KMS-11 (cell line): Measurements from ENCODE around the gene SELENOO.
A peak's percentile ranks its signal among the peaks of the same experiment; 100 is the strongest.

Experiments
- H2AFZ ChIP-seq: fragments of 200-600 bp; sonication (generic); 2 replicates; pipeline ENCODE4 v1.6.1; 2016; ENCODE audit warnings: antibody characterized with exemption, mixed run types, low read depth
- H3K27ac ChIP-seq: fragments of 200-600 bp; sonication (generic); 2 replicates; pipeline ENCODE4 v1.6.1; 2016; ENCODE audit warnings: mild to moderate bottlenecking, mixed run types
- H3K27me3 ChIP-seq: fragments of 200-600 bp; sonication (generic); 2 replicates; pipeline ENCODE4 v1.6.1; 2017; ENCODE audit warnings: mild to moderate bottlenecking, low read depth, mixed run types, moderate library complexity; ENCODE audit not compliant: insufficient read depth
- H3K36me3 ChIP-seq: fragments of 200-600 bp; sonication (generic); 2 replicates; pipeline ENCODE4 v1.6.1; 2017; ENCODE audit warnings: mild to moderate bottlenecking, mixed run types; ENCODE audit not compliant: insufficient read depth
- H3K4me1 ChIP-seq: fragments of 200-600 bp; sonication (generic); 2 replicates; pipeline ENCODE4 v1.6.1; 2016; ENCODE audit warnings: mild to moderate bottlenecking, low read depth, mixed run types; ENCODE audit not compliant: poor library complexity, severe bottlenecking
- H3K4me2 ChIP-seq: fragments of 200-600 bp; sonication (generic); 2 replicates; pipeline ENCODE4 v1.7.0; 2016; ENCODE audit warnings: mild to moderate bottlenecking, mixed run types
- H3K4me3 ChIP-seq: fragments of 200-600 bp; sonication (generic); IDR thresholded peaks from 2 replicates; pipeline ENCODE4 v1.6.1; 2017; ENCODE audit warnings: low read depth, low read length, mixed read lengths; ENCODE audit not compliant: insufficient read depth
- H3K79me2 ChIP-seq: fragments of 200-600 bp; sonication (generic); 2 replicates; pipeline ENCODE4 v1.6.1; 2016; ENCODE audit warnings: low read depth, mixed run types; ENCODE audit not compliant: insufficient read depth
- H3K9ac ChIP-seq: fragments of 200-600 bp; sonication (generic); 2 replicates; pipeline ENCODE4 v1.6.1; 2016; ENCODE audit warnings: mild to moderate bottlenecking, mixed run types
- H4K20me1 ChIP-seq: fragments of 200-600 bp; sonication (generic); 2 replicates; pipeline ENCODE4 v1.6.1; 2016; ENCODE audit warnings: mild to moderate bottlenecking, mixed run types; ENCODE audit not compliant: insufficient read depth
- TF ChIP-seq, protein P1 (sequence below): fragments of 200-600 bp; sonication (generic); conservative IDR thresholded peaks from 2 replicates; pipeline ENCODE4 v1.6.1; 2017; ENCODE audit warnings: low read depth, mild to moderate bottlenecking, antibody characterized with exemption, low read length, moderate library complexity, mixed read lengths

The SELENOO gene

DNA sequence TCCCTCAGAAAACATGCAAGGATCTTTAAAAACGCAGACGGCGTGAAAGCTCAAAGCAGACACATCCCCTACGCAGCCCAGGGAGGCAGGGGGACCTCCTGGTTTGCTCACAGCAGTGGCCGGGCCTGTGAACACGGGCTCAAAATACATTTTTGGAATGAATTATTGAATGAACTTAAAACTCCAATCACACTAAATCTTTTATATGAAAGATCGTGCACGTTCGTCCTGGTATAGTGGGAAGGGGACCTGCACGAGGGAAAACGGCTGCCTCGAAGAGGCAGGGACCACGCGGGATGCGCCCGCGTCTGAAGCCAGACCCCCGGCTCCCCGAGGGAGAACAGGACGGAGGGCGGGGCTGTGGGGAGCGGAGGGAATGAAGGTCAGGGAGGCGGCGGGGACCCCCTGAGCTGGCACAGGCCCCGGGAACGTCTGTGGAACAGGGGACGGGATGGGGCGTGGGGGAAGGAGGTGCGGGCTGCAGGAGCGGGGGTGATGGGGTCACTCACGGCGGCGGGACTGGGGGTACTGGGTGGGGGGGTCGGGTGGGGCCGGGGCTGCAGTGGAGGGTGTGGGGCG lies 31.5 kb upstream of the SELENOO start:
- Histone ChIP-seq H3K4me3 (no peak overlapping the region), H4K20me1 (no peaks in the 10 kb centered on the region), H3K4me1 (no peaks in the 10 kb centered on the region), H3K9ac (peak overlapping the region; percentile 55; the same call in 1 of the 2 replicates), H3K27ac (no peak overlapping the region), H3K4me2 (no peak overlapping the region; the same call in 1 of the 2 replicates), H3K36me3 (no peaks in the 10 kb centered on the region), H2AFZ (no peak overlapping the region), H3K79me2 (no peaks in the 10 kb centered on the region), H3K27me3 (no peaks in the 10 kb centered on the region)
- TF ChIP-seq, protein P1, sequence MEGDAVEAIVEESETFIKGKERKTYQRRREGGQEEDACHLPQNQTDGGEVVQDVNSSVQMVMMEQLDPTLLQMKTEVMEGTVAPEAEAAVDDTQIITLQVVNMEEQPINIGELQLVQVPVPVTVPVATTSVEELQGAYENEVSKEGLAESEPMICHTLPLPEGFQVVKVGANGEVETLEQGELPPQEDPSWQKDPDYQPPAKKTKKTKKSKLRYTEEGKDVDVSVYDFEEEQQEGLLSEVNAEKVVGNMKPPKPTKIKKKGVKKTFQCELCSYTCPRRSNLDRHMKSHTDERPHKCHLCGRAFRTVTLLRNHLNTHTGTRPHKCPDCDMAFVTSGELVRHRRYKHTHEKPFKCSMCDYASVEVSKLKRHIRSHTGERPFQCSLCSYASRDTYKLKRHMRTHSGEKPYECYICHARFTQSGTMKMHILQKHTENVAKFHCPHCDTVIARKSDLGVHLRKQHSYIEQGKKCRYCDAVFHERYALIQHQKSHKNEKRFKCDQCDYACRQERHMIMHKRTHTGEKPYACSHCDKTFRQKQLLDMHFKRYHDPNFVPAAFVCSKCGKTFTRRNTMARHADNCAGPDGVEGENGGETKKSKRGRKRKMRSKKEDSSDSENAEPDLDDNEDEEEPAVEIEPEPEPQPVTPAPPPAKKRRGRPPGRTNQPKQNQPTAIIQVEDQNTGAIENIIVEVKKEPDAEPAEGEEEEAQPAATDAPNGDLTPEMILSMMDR = no peak

DNA sequence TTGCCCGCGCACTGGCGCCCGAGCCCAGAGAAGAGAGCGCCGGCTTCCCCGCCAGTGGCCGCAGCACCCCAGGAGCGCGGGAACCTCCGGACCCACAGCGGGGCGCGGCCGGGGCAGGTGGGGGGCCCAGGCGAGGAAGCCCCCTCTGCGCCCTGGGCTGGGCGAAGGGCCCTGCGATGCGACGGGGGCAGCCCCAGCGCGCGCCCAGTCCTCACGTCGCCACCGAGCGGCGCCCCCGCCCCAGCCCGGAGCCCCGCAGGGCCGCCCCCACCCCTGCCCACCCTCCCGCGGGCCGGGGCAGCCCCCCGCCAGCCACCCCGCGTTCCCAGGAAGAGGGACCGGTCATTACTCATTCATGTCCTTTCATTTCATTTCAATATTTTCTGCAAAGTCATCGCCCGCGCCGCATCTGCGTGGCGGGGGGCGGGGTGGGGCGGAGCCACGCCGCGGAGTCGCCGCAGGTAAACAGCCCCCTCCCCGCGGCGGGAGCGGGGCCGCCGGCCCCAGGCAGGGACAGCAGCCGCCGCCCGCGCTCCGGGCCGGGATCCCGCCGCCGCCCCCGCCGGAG lies 31.0 kb upstream of the SELENOO start:
- Histone ChIP-seq H3K36me3 (no peaks in the 10 kb centered on the region), H3K9ac (peak overlapping the region; percentile 55; the same call in 1 of the 2 replicates), H3K27ac (no peak overlapping the region), H3K4me1 (no peaks in the 10 kb centered on the region), H3K79me2 (no peaks in the 10 kb centered on the region), H2AFZ (no peak overlapping the region), H4K20me1 (no peaks in the 10 kb centered on the region), H3K27me3 (no peaks in the 10 kb centered on the region), H3K4me3 (no peak overlapping the region), H3K4me2 (no peak overlapping the region)
- TF ChIP-seq, protein P1 = no peak

DNA sequence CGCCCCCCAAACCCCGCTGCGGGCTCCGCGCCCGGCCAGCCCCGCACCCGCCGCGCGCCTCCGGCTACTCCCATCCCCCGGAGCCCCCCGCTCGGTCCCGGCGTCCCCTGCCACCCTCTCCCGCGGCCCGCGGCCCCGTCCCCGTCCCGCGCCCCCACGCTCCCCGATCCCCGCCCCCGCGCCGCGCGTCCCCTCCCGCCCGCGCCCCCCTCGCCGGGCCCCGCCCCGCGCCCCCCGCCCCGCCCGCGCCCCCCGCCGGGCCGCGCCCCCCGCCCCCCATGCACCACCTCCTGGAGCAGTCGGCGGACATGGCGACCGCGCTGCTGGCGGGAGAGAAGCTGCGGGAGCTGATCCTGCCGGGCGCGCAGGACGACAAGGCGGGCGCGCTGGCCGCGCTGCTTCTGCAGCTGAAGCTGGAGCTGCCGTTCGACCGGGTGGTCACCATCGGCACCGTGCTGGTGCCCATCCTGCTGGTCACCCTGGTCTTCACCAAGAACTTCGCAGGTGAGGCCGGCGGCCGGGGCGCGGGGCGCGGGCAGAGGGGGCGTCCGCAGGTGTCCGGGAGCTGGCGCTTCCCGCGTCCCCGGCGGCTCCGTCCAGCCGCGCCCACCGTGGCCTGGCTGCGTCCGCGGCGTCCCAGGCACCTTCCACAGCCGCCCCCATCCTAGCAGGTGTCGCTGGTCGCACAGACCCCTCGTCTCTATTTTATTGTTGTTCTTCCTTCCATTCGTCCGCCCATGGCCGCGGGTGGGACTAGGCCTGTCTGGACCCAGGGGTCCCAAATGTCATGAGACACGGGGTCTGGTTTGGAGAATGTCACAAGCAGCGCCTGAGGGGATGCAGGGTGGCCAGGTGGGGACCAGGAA lies 30.1 kb upstream of the SELENOO start, which contains the start of gene PANX2:
Gene PANX2 (plus strand): TSS at position 279 of the 866 bp plus-strand sequence. CDS start 0 bp downstream, at position 279.
- Histone ChIP-seq H3K27me3 (no peaks in the 10 kb centered on the region), H3K4me2 (no peak within 1 kb of the TSS)
- TF ChIP-seq, protein P1 = no peak

DNA sequence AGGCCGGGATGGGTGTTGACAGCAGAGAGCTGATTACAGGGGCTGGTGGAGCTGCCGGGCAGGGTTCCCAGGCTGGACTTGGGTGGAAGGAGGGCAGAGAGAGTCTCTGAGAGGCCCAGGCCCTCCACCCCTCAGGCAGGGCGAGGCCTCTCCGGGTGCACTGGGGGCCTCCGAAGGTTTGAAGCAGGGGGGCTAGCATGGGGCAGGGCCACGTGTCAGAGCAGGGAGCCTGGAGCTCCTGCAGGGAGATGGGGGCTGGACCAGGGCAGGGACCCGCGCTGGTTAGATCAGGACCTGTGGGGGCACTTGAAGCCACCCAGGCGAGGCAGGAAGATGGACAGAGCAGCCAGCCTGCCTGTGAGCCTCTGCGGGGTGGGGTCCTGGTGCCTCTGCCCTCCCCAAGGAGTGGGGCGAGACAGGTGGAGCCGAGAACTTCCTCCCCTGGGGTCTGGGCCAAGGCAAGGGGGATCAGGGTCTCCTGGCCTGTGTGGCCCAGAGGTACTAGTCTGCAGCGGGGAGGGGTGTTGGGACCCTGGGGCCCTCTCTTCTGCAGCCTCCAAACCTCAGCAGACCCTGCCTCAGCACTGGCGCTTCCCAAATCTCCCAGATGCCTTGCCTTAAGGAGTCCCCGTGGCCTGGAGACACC lies 29.4 kb upstream of the SELENOO start:
- Histone ChIP-seq H3K4me2 (no peak overlapping the region), H3K4me1 (no peaks in the 10 kb centered on the region)

More for the DNA sequence above, 30.1 kb upstream of the SELENOO start, which contains the start of gene PANX2:
- no peaks in the 10 kb centered on the region for H4K20me1 ChIP-seq
- no peaks in the 10 kb centered on the region for H3K4me1 ChIP-seq
- no peak within 1 kb of the TSS for H3K27ac ChIP-seq
- H3K36me3 ChIP-seq = no peaks in the 10 kb centered on the region
- no peak within 1 kb of the TSS for H2AFZ ChIP-seq
- H3K4me3 ChIP-seq = no peak within 1 kb of the TSS
- H3K79me2 ChIP-seq = no peaks in the 10 kb centered on the region
- peak within 1 kb of the TSS; percentile 55; the same call in 1 of the 2 replicates for H3K9ac ChIP-seq

More for the DNA sequence above, 29.4 kb upstream of the SELENOO start:
- no peaks in the 10 kb centered on the region for H3K36me3 ChIP-seq
- H3K9ac ChIP-seq = no peak overlapping the region
- no peaks in the 10 kb centered on the region for H3K27me3 ChIP-seq
- no peak overlapping the region for H3K4me3 ChIP-seq
- H3K79me2 ChIP-seq = no peaks in the 10 kb centered on the region
- TF ChIP-seq, protein P1 = no peak
- no peak overlapping the region for H2AFZ ChIP-seq
- no peaks in the 10 kb centered on the region for H4K20me1 ChIP-seq
- no peak overlapping the region for H3K27ac ChIP-seq
